Daoy (cell line): ENCODE data around the gene F8A2. TPM values are rescaled to one million over a fixed set of nuclear protein-coding genes. Genes with fewer than 3 reads are reported as not detected.
A peak's percentile ranks its signal among the peaks of the same experiment; 100 is the strongest.
"Not testable (repeated sequence)": the region's sequence is repeated elsewhere in the genome, so short reads cannot be mapped to it uniquely, and the experiment has no call there.

Experiments used
- DNase-seq: peaks from one replicate; pipeline ENCODE4 v3.0.0-alpha.2; 2015; ENCODE audit warnings: low read depth
- total RNA-seq: library from RNA; depleted of rRNA; stranded (reverse); fragments of >200 nt; shearing (Covaris generic); gene quantifications from 2 replicates; pipeline ENCODE4 v1.2.3, GENCODE V29; 2014; rRNA removed

F8A2 gene
- not detected in 2 replicates for total RNA-seq

DNA sequence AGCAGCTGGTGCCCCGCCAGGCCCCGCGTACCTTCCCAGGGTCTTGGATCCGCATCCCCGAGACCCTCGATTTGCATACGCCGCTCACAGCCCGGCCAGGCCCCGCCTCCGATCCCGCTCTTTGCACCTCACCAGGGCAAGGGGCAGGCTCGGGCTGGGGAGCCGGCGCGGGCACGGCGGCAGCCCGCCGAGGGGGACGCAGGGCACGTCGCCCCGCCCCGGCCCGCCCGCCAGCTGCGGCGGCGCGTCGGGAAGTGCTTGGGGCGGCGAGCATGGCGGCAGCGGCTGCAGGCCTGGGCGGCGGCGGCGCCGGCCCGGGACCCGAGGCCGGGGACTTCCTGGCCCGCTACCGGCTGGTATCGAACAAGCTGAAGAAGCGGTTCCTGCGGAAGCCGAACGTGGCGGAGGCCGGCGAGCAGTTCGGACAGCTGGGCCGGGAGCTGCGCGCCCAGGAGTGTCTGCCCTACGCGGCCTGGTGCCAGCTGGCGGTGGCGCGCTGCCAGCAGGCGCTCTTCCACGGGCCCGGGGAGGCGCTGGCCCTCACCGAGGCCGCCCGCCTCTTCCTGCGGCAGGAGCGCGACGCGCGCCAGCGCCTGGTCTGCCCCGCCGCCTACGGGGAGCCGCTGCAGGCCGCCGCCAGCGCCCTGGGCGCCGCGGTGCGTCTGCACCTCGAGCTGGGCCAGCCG lies at the start of gene F8A2:
TSS of gene F8A2 (plus strand) at position 253 of the 686 bp plus-strand sequence. CDS start at position 273, 20 bp downstream.
- DNase-seq = not testable (repeated sequence)

DNA sequence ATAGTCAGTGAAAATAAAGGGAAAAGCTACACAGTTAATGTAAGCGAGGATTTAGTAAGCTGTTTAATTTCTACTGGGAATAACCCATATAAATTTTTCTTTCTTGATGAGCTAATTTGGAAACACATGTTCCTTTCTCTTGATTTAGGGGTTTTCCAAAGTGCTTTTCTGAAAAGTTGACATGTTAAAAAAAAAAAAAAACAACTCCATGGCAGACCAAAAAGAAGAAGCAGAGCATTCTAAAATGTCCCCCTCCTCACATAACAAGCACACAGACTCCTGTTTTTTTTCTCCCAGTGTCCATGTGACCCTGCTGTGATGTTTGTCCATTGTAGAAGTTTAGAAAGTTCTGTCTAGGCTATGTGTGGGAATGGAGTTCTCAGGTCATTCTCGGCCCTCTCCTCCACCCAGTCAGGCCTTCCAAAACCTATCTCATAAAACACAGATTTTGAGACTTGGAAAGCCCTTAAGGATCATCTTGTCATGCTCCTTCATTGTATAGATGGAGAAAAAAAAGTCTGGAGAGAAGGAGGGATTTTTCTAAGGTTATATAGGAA lies 48.3 kb upstream of the F8A2 start:
- no peak for DNase-seq

DNA sequence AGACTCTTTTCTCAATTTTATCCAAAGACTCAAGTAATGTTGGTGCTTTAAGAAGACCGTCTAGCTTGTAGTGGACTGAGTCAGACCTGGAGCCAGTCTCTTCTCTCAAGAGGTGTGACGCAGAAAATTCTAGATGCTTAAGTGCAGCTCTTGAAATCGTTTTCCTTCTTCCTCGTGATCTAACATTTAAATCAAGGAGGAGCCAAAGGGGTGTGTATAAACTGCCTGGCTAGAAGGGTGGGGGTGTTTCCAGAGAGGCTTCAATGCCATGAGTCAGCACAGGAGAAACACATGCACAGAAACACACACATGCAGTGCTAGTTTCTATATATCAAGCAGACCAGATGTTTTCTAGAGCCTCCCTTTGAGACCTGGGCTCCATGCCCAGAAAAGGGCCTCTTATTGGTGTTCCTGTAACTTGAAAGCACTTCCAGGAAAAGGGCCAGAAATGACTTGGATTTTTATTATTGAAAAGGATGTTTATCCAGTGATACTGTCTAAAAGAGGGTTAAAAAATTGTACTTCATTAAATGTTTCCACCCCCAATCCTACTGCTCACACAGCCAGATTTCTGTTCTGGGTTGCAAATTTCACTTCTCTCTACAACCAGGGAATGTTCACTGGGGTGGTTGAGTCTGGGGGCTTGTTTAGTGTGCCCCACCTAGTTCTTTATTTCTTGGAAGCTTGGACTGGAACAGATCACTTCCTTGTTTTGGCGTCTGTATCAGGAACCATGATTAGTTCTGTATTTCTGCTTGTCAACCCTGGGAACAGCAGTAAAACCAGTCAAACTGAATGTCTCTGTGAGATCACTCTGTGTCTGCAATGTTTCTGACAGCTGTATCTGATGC lies 47.2 kb upstream of the F8A2 start, which contains the start of gene CLIC2:
TSS of gene CLIC2 (minus strand) at position 129 of the 851 bp plus-strand sequence. CDS start 187 bp downstream, outside the sequence.
- peak; percentile 42 for DNase-seq

DNA sequence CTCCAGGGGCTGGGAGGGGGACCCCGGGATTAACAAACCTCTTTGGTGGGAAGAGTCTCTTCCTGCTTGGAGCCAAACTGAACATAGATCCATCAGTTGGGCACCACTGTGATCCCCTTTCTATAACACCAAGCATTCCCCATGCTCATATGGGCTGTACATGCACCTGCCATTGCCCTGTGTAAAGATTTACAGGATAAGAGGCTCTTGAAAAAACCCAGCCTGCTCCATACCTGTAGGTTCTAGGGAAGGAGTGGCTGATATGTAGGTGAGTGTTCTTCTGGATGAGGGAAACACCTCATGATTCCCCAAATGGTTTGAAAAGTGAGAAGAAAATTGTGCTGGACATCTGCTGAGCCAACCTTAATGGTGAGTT lies 46.6 kb upstream of the F8A2 start:
- DNase-seq = not testable (repeated sequence)

DNA sequence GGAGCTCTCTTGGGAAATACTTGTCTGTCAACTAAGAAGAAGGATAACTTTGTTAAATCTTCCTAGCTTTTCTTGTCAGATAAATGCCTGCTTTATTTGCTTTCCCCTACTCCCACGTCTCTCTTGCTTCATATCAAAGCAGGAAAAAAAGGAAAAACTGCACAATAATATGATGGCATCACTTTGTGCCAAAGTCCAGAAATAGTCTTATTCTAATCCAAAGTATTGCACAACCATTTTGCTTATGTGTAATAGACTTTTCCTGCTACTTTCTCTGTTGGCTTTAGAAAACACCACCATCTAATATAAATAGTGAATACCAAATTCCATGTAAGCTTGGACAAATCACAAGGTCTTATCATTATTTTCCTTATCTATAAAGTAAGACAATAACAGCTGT lies 36.2 kb upstream of the F8A2 start:
- DNase-seq = not testable (repeated sequence)

DNA sequence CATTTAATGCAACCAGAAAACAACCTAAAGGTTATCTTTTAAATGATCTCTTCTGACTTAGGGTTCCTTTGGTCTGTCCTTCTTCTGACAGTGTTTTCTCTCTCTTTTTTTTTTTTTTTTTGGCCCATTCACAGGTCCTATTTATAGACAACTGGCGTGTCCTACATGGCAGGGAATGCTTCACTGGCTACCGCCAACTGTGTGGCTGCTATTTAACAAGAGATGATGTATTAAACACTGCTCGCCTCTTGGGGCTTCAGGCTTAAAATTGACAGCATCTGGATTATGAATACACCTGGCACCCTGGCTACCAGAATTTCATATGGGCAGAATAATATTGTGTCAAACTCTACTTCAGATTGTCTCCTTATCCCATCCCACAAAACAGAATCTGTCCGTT lies 32.4 kb upstream of the F8A2 start:
- DNase-seq = not testable (repeated sequence)

DNA sequence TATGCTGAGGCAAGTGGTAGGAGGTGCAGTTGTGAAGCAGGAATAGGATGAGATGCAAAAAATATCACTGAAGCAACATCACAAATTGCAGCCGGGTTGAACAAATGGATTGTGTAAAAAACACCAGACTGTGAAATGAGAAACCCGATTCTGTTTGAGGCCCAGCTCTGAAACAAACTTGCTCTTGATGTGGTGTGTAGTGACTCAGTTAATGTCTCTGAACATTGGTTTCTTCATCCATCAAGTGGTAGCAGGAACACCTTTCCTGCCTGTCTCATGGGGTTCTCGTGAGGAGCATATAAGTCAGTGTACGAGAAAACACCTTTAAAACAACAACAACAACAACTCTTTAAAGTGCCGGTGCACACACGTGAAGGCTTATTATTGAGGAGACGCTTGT lies 18.2 kb upstream of the F8A2 start:
- DNase-seq = not testable (repeated sequence)

DNA sequence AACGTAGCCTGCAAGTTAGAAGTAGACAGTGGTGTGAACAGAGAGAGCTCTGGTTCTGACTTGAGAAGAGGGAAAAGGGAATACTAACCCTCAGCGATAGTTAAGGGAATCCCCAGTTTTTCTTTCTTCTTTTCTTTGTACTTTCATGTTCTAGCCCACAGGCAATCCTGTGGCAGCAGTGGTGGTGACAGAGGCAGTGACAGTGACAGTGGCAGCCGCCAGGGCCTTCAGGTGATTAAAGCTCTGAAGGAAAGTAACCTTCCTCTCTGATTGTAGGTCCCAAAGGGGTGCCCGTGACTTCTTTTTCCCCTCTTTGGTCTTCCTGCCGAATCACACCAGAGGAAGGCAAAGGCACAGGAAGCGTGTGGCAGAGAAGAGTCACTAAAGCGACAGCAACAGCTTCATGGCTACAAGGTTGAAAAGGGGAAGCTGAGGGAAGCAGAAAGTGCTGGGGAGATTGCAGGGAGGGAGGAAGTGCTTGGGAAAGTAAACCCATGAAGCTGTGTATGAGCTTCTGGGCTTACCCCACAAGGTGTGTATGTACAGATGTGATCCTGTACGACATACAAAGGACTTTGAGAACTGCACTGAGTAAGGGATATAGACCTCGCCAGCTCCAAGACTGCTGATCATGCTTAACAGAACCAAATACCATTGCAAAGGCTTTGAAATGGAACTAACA lies 8.0 kb upstream of the F8A2 start:
- DNase-seq = not testable (repeated sequence)

DNA sequence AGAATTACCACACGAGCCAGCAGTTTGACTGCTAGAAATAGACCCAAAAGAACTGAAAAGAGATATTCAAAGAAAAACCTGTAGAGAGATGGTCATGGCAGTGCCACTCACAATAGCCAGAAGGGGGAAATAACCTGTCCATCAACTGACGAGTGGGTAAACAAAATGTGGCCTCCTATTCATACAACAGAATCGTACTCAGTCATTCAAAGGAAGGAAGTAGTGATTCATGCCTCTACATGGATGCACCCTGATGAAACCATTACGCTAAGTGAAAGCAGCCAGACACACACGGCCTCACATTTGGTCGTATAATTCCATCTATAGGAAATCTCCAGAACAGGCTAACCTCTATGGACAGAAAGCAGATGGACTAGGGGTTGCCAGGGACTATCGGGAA lies 2.1 kb upstream of the F8A2 start:
- DNase-seq = not testable (repeated sequence)

DNA sequence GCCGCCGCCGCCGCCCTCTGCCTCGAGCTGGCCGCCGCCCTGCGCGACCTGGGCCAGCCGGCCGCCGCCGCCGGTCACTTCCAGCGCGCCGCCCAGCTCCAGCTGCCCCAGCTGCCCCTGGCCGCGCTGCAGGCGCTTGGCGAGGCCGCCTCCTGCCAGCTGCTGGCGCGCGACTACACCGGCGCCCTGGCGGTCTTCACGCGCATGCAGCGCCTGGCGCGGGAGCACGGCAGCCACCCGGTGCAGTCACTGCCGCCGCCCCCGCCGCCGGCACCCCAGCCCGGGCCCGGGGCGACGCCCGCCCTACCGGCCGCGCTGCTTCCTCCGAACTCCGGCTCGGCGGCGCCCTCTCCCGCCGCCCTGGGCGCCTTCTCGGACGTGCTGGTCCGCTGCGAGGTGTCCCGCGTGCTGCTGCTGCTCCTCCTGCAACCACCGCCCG lies 653 bp downstream of the F8A2 start:
- not testable (repeated sequence) for DNase-seq

DNA sequence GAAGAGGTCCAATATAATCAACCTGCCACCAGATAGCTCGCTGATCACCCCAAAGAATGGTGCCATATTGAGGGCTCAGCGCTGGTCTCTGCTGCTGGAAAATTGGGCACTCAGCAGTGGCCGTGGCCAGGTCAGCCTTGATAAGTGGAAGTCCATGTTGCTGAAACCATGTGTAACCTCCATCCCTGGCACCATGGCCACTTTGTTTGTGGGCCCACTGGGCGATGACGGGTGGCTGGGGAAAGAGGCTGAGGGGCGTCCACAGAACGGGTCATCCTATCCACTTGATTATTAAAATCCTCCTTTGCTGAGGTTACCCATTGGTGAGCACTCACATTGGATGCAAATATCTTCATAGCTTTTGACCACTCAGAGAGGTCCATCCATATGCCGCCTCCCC lies 7.7 kb downstream of the F8A2 start:
- DNase-seq = no peak

DNA sequence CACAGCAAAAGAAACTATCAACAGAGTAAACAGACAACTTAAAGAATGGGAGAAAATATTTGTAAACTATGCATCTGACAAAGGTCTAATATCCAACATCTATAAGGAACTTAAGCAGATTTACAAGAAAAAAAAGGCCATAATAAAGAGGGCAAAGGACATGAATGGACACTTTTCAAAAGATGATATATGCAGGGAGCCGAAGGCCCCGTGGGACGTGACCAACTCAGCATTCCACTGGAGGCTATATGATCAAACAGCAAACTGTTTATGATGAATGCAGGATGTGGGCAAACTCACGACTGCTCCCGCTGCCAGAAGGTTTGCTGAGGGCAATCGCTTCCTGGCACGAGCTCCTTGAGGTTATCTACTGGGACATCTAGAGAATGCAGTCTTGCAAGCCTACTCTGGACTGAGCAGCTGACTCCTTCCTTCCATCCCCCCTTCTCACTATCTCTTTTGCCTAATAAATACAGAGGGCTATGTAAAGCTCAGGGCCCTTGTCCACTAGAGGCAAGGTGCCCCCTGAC lies 12.9 kb downstream of the F8A2 start:
- not testable (repeated sequence) for DNase-seq

DNA sequence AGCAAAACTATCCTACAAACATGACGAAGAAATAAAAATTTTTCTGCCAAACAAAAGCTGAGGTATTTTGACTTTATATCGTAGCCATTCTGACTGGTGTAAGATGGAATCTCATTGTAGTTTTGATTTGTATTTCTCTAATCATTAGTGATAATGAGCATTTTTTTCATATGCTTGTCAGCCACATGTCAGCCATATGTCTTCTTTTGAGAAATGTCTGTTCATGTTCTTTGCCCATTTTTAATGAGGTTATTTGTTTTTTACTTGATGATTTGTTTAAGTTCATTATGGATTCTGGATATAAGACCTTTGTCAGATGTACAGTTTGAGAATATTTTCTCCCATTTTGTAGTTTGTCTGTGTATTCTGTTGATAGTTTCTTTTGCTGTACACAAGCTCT lies 24.5 kb downstream of the F8A2 start:
- no peak for DNase-seq

DNA sequence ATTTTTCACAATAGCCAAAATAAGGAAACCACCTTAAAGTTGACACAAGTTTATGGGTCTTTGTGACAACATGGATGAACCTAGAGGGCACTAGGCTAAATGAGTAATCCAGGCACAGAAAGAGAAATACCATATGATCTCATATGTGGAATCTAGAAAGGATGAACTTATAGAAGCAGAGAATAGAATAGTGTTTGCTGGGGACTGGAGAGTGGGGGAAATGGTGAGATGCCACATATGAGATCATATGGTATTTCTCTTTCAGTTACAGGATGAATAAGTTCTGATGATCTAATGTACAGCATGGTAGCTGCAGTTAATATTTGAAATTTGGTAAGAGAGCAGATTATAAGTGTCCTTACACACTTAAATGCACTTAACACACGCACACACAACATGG lies 35.9 kb downstream of the F8A2 start:
- DNase-seq = no peak

Other genes with a start within 250 kb of the F8A2 start
- gene VBP1, start 165.6 kb upstream of the F8A2 start, total RNA-seq = 101 and 122 TPM in 2 replicates
- 0.29 and 0.48 TPM in 2 replicates for gene RAB39B, start 117.6 kb upstream of the F8A2 start, total RNA-seq
- gene CLIC2, start 47.5 kb upstream of the F8A2 start, total RNA-seq = 4.4 and 11.5 TPM in 2 replicates
- gene F8A3, start 76.5 kb downstream of the F8A2 start, total RNA-seq = not detected in 2 replicates
- 0.06 and 0.12 TPM in 2 replicates for gene SPRY3, start 230.5 kb downstream of the F8A2 start, total RNA-seq
- gene TMLHE, start 230.9 kb downstream of the F8A2 start, total RNA-seq = 4.1 and 6.2 TPM in 2 replicates